ENCODE measurements around the gene TMEM256. TPM values are rescaled to one million over a fixed set of nuclear protein-coding genes. Genes with fewer than 3 reads are reported as not detected.

Gene TMEM256
- total RNA-seq, 1 donor from 2014 or later, result 212 TPM

GRCh38 chr17:7408863-7409262 is 5.0 kb upstream of the TMEM256 start:
- no peak for DNase-seq (ENCODE audit: low read depth in 2 of 2)

- no peak for DNase-seq (ENCODE audit: low read depth in 2 of 2)
Observed at GRCh38 chr17:7408252-7408727, 4.4 kb upstream of the TMEM256 start.

GRCh38 chr17:7407485-7408251 is 3.8 kb upstream of the TMEM256 start, which contains the start of gene NLGN2:
Gene NLGN2 (plus strand): TSS chr17:7407845. CDS start chr17:7408256, 411 bp downstream.
- DNase-seq (ENCODE audit: low read depth in 2 of 2), result no peak

- no peak for DNase-seq (ENCODE audit: low read depth in 2 of 2)
Observed at GRCh38 chr17:7407082-7407481, 3.2 kb upstream of the TMEM256 start.

GRCh38 chr17:7406235-7406825 is 2.4 kb upstream of the TMEM256 start:
- DNase-seq (ENCODE audit: low read depth in 2 of 2), result no peak

- DNase-seq (ENCODE audit: low read depth in 2 of 2), result no peak
Observed at GRCh38 chr17:7405350-7406234, 1.7 kb upstream of the TMEM256 start.

- DNase-seq (ENCODE audit: low read depth in 2 of 2), result no peak
Observed at GRCh38 chr17:7404737-7405349, 946 bp upstream of the TMEM256 start.

- DNase-seq (ENCODE audit: low read depth in 2 of 2), result no peak
Observed at GRCh38 chr17:7403727-7403976, 245 bp downstream of the TMEM256 start.

- no peak for DNase-seq (ENCODE audit: low read depth in 2 of 2)
Observed at GRCh38 chr17:7403043-7403726, 712 bp downstream of the TMEM256 start.

GRCh38 chr17:7398612-7399011 is 5.3 kb downstream of the TMEM256 start:
- DNase-seq (ENCODE audit: low read depth in 2 of 2), result no peak

- no peak for DNase-seq (ENCODE audit: low read depth in 2 of 2)
Observed at GRCh38 chr17:7396147-7396546, 7.8 kb downstream of the TMEM256 start.

GRCh38 chr17:7394452-7395191 is 9.3 kb downstream of the TMEM256 start, which contains the start of gene PLSCR3:
Gene PLSCR3 (minus strand): TSS chr17:7394525. CDS start chr17:7394110, 415 bp downstream.
- DNase-seq (ENCODE audit: low read depth in 2 of 2), result peak; percentile 48 to 88

GRCh38 chr17:7393613-7394451 is 10.1 kb downstream of the TMEM256 start:
- DNase-seq (ENCODE audit: low read depth in 2 of 2), result no peak

GRCh38 chr17:7392696-7393612 is 10.9 kb downstream of the TMEM256 start:
- DNase-seq (ENCODE audit: low read depth in 2 of 2), result no peak

- DNase-seq (ENCODE audit: low read depth in 2 of 2), result peak; percentile 40 to 43
Observed at GRCh38 chr17:7391307-7391706, 12.6 kb downstream of the TMEM256 start.

GRCh38 chr17:7389924-7390910 is 13.7 kb downstream of the TMEM256 start:
- DNase-seq (ENCODE audit: low read depth in 2 of 2), result no peak

GRCh38 chr17:7388856-7389255 is 15.0 kb downstream of the TMEM256 start:
- DNase-seq (ENCODE audit: low read depth in 2 of 2), result no peak

Measured in dermis microvascular lymphatic vessel endothelial cell (primary cell).